HepG2 (cell line): ENCODE measurements around the gene GPR15LG.

ENCODE experiments used
- GATAD2A ChIP-seq: IDR thresholded peaks from 2 replicates; pipeline ENCODE4 v1.6.1; 2016
- KLF6 ChIP-seq: IDR thresholded peaks from 2 replicates; pipeline ENCODE4 v1.8.0; 2016; ENCODE audit warnings: missing biosample characterization, missing genetic modification reagents
- SUZ12 ChIP-seq: fragments of 150-350 bp; IDR thresholded peaks from 2 replicates; pipeline ENCODE4 v1.6.1; 2014; ENCODE audit warnings: low read depth, low read length
- YY1 ChIP-seq: IDR thresholded peaks from 2 replicates; pipeline ENCODE4 v1.6.1; 2011; ENCODE audit warnings: low read length, low read depth, moderate library complexity, mild to moderate bottlenecking; ENCODE audit not compliant: insufficient read depth, insufficient replicate concordance
- ZNF282 ChIP-seq: fragments of 450-650 bp; IDR thresholded peaks from 2 replicates; pipeline ENCODE4 v1.6.1; 2018; ENCODE audit not compliant: partially characterized antibody
- TF ChIP-seq, protein P1 (sequence below): IDR thresholded peaks from 2 replicates; pipeline ENCODE4 v1.6.1; 2018; ENCODE audit warnings: missing genetic modification reagents
- TF ChIP-seq, protein P2 (sequence below): sonication (generic); formaldehyde crosslinking; IDR thresholded peaks from 2 replicates; pipeline ENCODE4 v1.5.0; 2020; ENCODE audit warnings: mild to moderate bottlenecking, missing genetic modification reagents, moderate library complexity

DNA sequence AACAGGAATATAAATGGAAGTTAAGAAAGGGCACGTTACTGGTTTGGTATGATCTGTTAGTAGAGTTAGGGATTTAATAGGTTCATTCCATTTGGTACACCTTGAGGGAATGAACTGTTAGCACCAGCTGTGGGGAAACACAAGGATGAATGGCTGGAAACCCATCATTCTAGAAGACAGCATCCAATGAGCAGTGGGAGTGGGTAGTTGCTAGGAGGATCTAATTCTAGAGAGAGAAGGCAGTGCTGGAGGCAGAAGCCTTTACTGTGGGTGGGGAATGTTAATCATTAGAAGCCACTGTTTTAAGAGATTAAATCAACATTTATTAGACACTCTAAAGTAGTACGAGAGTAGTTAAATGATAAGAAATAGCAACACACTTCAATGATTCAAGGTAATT is 15.5 kb upstream of the GPR15LG start:
- TF ChIP-seq ZNF282 (no peak), GATAD2A (CRISPR knock-in tag) (no peak), YY1 (no peak), KLF6 (CRISPR knock-in tag) (no peak), SUZ12 (no peak)
- TF ChIP-seq, protein P1, sequence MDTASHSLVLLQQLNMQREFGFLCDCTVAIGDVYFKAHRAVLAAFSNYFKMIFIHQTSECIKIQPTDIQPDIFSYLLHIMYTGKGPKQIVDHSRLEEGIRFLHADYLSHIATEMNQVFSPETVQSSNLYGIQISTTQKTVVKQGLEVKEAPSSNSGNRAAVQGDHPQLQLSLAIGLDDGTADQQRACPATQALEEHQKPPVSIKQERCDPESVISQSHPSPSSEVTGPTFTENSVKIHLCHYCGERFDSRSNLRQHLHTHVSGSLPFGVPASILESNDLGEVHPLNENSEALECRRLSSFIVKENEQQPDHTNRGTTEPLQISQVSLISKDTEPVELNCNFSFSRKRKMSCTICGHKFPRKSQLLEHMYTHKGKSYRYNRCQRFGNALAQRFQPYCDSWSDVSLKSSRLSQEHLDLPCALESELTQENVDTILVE (CRISPR knock-in tag): no peak
- TF ChIP-seq, protein P2, sequence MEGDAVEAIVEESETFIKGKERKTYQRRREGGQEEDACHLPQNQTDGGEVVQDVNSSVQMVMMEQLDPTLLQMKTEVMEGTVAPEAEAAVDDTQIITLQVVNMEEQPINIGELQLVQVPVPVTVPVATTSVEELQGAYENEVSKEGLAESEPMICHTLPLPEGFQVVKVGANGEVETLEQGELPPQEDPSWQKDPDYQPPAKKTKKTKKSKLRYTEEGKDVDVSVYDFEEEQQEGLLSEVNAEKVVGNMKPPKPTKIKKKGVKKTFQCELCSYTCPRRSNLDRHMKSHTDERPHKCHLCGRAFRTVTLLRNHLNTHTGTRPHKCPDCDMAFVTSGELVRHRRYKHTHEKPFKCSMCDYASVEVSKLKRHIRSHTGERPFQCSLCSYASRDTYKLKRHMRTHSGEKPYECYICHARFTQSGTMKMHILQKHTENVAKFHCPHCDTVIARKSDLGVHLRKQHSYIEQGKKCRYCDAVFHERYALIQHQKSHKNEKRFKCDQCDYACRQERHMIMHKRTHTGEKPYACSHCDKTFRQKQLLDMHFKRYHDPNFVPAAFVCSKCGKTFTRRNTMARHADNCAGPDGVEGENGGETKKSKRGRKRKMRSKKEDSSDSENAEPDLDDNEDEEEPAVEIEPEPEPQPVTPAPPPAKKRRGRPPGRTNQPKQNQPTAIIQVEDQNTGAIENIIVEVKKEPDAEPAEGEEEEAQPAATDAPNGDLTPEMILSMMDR: no peak
